IPS-NIHi11 (cell line): ENCODE measurements around the gene NAGS.
"Not testable (repeated sequence)": the region's sequence is repeated elsewhere in the genome, so short reads cannot be mapped to it uniquely, and the experiment has no call there.

Experiments used
- DNase-seq: peaks from one replicate; pipeline ENCODE4 v3.0.0; 2012; ENCODE audit warnings: mixed read lengths, low spot score

Gene NAGS

DNA sequence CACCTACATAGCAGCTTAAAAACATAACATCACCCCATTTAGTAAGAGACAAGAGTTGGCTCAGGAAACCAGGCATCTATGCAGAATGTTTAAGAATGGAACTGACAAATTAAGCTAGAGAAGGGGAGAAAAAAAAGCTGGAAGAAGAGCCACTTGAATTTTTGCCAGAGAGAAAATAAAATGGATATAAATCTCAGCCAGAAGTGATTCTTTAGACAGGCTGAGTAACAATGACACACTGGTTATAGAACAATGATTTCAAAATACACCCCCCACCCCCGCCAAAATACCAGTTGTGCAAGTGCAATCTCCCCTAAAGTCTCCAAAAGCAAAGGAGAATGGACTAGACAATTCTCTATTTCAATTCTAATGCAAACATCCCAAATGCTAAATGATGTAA, 39.6 kb downstream of the NAGS start:
- no peak for DNase-seq

DNA sequence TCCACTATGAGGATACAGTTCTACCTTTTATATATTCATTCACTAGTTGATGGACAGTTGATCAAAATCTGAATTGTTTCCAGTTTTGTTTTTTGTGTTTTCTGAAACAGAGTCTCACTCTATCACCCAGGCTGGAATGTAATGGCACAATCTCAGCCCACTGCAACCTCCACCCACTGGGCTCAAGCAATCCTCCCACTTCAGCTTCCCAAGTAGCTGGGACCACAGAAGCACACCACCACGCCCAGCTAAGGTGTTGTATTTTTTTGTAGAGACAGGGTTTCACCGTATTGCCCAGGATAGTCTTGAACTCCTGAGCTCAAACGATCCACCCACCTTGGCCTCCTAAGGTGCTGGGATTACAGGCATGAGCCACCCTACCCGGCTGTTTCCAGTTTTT, 41.1 kb downstream of the NAGS start:
- DNase-seq, result no peak

DNA sequence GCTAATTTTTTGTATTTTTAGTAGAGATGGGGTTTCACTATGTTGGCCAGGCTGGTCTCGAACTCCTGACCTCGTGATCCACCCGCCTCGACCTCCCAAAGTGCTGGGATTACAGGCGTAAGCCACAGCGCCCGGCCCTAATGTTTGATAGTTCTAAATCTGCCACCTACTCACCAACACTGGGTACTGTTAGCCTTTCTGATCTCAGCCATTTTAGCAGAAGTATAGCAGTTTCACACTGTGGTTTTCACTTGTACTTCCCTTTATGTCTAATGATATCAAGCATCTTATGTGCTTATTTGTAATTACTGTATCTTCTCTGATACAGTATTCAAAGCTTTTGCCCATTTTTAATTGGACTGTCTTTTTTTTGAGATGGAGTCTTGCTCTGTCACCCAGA, 42.5 kb downstream of the NAGS start:
- DNase-seq, result not testable (repeated sequence)

DNA sequence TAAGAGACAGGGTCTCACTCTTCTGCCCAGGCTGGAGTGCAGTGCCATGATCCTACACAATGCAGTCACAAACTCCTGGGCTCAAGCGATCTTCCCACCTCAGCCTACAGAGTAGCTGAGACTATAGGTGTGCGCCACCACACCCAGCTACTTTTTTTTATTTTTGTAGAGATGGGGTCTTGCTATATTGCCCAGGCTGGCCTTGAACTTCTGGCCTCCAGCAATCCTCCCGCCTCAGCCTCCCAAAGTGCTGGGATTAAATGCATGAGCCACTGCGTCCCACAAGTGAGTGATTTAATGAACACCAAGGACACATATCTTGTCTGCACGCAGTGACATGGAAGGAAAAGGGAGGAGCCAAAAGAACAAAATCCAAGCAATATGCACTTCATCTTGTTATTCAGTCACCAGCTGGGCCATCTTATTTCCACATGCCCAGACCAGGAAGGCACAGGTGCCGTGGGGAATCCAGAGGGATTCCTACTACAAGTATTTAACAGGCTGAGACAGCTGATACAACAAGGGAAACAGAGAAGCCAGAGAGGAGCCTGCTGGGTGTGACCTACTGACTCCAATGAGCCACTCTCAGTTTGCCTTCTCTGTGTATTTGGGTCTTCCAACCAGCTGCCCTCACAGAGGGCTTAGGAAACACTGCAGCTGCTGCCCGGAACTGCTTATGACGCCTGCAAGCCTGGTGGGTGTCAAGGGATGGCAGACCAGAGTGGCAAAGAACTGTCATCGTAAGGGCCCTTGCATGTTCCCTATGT, 45.1 kb downstream of the NAGS start:
- no peak for DNase-seq

DNA sequence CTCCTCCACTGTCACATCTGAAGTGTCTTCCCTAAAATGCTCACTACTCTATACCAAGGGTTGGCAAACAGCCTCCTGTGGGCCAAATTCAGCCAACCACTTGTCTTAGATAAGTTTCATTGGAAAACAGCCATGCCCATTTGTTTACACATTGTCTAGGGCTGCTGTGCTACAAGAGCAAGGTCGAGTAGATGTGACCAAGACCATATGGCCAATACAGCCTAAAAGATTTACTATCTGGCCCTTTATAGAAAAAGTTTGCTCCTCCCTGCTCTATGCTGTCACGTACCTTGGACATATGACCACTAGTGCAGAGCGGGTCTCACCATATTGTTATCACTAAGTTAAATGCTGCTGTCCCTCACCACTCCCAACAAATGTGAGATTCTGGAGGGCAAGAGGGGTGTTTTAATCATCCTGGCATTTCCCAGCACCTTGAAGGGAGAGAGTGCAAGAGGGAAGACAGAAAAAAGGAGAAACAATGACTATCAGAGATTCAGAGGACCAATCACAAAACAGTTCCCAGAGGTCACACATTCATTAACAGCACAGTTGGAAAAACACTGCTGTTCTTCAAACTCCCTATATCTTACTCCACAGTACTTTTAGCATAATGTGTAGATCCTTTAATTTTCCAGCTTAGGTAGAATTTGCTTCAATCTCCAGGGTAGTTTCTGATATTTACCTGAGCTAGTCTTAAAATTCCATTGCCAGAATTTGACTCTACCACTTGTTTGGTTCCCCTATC, 48.9 kb downstream of the NAGS start:
- no peak for DNase-seq
